ENCODE measurements around the gene PGRMC1. TPM values are rescaled to one million over a fixed set of nuclear protein-coding genes. Genes with fewer than 3 reads are reported as not detected.

PGRMC1 gene
- total RNA-seq, 1 experiment from 2014 or later, result 253 TPM

- intact Hi-C loops (cut with micrococcal nuclease), result no loop called here
These were observed 6.9 kb upstream of the PGRMC1 start for GRCh38 chrX:119229253-119229615.

GRCh38 chrX:119230850-119231249, 5.2 kb upstream of the PGRMC1 start:
- Histone ChIP-seq H3K4me3 (ENCODE audit: low read length) (no peak overlapping the region), H3F3A (ENCODE audit: low read length, unreplicated experiment) (no peaks in the 10 kb centered on the region), H3K27ac (ENCODE audit: low read length) (no peak overlapping the region), H3K79me2 (ENCODE audit: low read length) (no peaks in the 10 kb centered on the region), H4K20me1 (ENCODE audit: low read length) (no peaks in the 10 kb centered on the region), H3K27me3 (ENCODE audit: low read length) (no peaks in the 10 kb centered on the region), H3K9ac (ENCODE audit: low read length) (no peak overlapping the region), H3K9me2 (replicated peaks; ENCODE audit: low read length) (no peaks in the 10 kb centered on the region), H3K9me3 (ENCODE audit: low read length) (no peaks in the 10 kb centered on the region), H3K36me3 (ENCODE audit: low read depth, low read length) (no peaks in the 10 kb centered on the region), H3K4me1 (ENCODE audit: insufficient read depth, low read length) (peaks cover 10% of the 10 kb centered on the region), H2AFZ (ENCODE audit: low read length) (no peak overlapping the region), H3K4me2 (ENCODE audit: low read length) (no peak overlapping the region)
- DNase-seq (no peak), ATAC-seq (no peak)
- intact Hi-C loops (cut with micrococcal nuclease), result no loop called here
- ChIA-PET CTCF (no interaction called here), POLR2A (ENCODE audit: unreplicated experiment) (interaction anchor here (0.6 kb wide), 1 partner anchor 693 kb away, joined by 5 read pairs; no protein-coding TSS in a partner anchor)
- no TSS peak for BruUV-seq (replicated peaks)
- TF ChIP-seq CTCF (conservative IDR thresholded peaks at IDR 0.05; ENCODE audit: low read depth, low read length) (no peak), EZH2phosphoT487 (IDR thresholded peaks at IDR 0.05; ENCODE audit: borderline replicate concordance, low read length) (no peak), EZH2 (IDR thresholded peaks at IDR 0.05; ENCODE audit: low read length, unreplicated experiment) (no peak)

More at GRCh38 chrX:119229253-119229615, 6.9 kb upstream of the PGRMC1 start:
- H3K79me2 ChIP-seq (ENCODE audit: low read length), result no peaks in the 10 kb centered on the region
- no peaks in the 10 kb centered on the region for H3K27me3 ChIP-seq (ENCODE audit: low read length)
- ChIA-PET CTCF (no interaction called here), POLR2A (ENCODE audit: unreplicated experiment) (no interaction called here)
- no peak overlapping the region for H2AFZ ChIP-seq (ENCODE audit: low read length)
- no peak overlapping the region for H3K9ac ChIP-seq (ENCODE audit: low read length)
- H3K4me3 ChIP-seq (ENCODE audit: low read length), result no peak overlapping the region
- no peak overlapping the region for H3K27ac ChIP-seq (ENCODE audit: low read length)
- no peak for TF ChIP-seq CTCF (conservative IDR thresholded peaks at IDR 0.05; ENCODE audit: low read depth, low read length)
- TF ChIP-seq EZH2 (IDR thresholded peaks at IDR 0.05; ENCODE audit: low read length, unreplicated experiment), result no peak
- no peak for TF ChIP-seq EZH2phosphoT487 (IDR thresholded peaks at IDR 0.05; ENCODE audit: borderline replicate concordance, low read length)
- peaks cover 10% of the 10 kb centered on the region for H3K4me1 ChIP-seq (ENCODE audit: insufficient read depth, low read length)
- no TSS peak for BruUV-seq (replicated peaks)
- ATAC-seq (no peak), DNase-seq (no peak)
- H3K9me2 ChIP-seq (replicated peaks; ENCODE audit: low read length), result no peaks in the 10 kb centered on the region
- H3K36me3 ChIP-seq (ENCODE audit: low read depth, low read length), result no peaks in the 10 kb centered on the region
- H3F3A ChIP-seq (ENCODE audit: low read length, unreplicated experiment), result no peaks in the 10 kb centered on the region
- H3K4me2 ChIP-seq (ENCODE audit: low read length), result no peak overlapping the region
- H3K9me3 ChIP-seq (ENCODE audit: low read length), result no peaks in the 10 kb centered on the region
- no peaks in the 10 kb centered on the region for H4K20me1 ChIP-seq (ENCODE audit: low read length)

GRCh38 chrX:119231936-119232445, 4.1 kb upstream of the PGRMC1 start:
- Histone ChIP-seq H3K27ac (ENCODE audit: low read length) (no peak overlapping the region), H2AFZ (ENCODE audit: low read length) (no peak overlapping the region), H3K27me3 (ENCODE audit: low read length) (no peaks in the 10 kb centered on the region), H3F3A (ENCODE audit: low read length, unreplicated experiment) (no peaks in the 10 kb centered on the region), H3K36me3 (ENCODE audit: low read depth, low read length) (no peaks in the 10 kb centered on the region), H3K9me3 (ENCODE audit: low read length) (no peaks in the 10 kb centered on the region), H3K79me2 (ENCODE audit: low read length) (peaks cover 8% of the 10 kb centered on the region), H3K9ac (ENCODE audit: low read length) (no peak overlapping the region), H3K4me1 (ENCODE audit: insufficient read depth, low read length) (peaks cover 10% of the 10 kb centered on the region), H3K4me2 (ENCODE audit: low read length) (no peak overlapping the region), H4K20me1 (ENCODE audit: low read length) (no peaks in the 10 kb centered on the region), H3K9me2 (replicated peaks; ENCODE audit: low read length) (no peaks in the 10 kb centered on the region), H3K4me3 (ENCODE audit: low read length) (no peak overlapping the region)
- ChIA-PET CTCF (no interaction called here), POLR2A (ENCODE audit: unreplicated experiment) (no interaction called here)
- TF ChIP-seq EZH2 (IDR thresholded peaks at IDR 0.05; ENCODE audit: low read length, unreplicated experiment) (no peak), EZH2phosphoT487 (IDR thresholded peaks at IDR 0.05; ENCODE audit: borderline replicate concordance, low read length) (no peak), CTCF (conservative IDR thresholded peaks at IDR 0.05; ENCODE audit: low read depth, low read length) (no peak)
- no peak for ATAC-seq
- intact Hi-C loops (cut with micrococcal nuclease), result no loop called here
- DNase-seq, result no peak
- BruUV-seq (replicated peaks), result no TSS peak

All from PC-3 (cell line).